Measurements from ENCODE around the gene CHORDC1. TPM values are rescaled to one million over a fixed set of nuclear protein-coding genes. Genes with fewer than 3 reads are reported as not detected.

The CHORDC1 gene
- total and polyA plus RNA-seq, 2 of the 13 experiments (the other 11 are each of a cell fraction or from before 2014, with no cell fraction given): 19.1 to 73.5 TPM

DNA sequence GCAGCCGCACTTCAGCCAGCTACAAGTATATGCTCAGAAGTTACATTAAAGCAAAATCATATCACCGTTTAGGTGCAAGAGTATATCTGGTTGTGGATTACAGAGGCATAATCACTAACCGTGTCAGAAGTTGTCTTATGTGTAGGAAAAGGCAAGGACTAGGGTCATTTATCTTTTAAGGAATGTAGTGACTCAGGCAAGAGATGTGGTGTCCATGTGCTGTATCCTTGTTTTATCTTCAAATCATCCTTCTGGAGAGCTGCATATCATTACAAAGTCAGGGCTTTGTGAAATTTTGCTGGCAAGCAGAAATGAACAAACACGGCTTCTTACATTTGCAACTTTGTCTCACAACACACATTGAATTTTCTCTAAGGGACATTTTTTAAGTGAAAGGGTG, 12.7 kb upstream of the CHORDC1 start:
- Histone ChIP-seq H3K4me2 (ENCODE audit: low read depth, low read length) (no peak overlapping the region), H3K4me3 (replicated peaks in 1 of 3; ENCODE audit: insufficient read depth in 1 of 3, low read depth in 2 of 3, low read length in 3 of 3) (no peak overlapping the region), H3K27me3 (ENCODE audit: control insufficient read depth in 1 of 2, insufficient read depth in 2 of 2, low read length in 2 of 2) (peaks cover 0 to 6% of the 10 kb centered on the region in 2 experiments; a peak in 1 of 5 replicates), H3K4me1 (ENCODE audit: insufficient read depth, low read length) (no peaks in the 10 kb centered on the region), H2AFZ (ENCODE audit: low read length) (no peak overlapping the region), H3K9me3 (ENCODE audit: low read length) (no peaks in the 10 kb centered on the region), H4K20me1 (ENCODE audit: insufficient read depth, low read length) (no peaks in the 10 kb centered on the region), H3K27ac (ENCODE audit: extremely low read length, insufficient read depth, low read length) (no peak overlapping the region), H3K79me2 (ENCODE audit: insufficient read depth, low read length) (no peaks in the 10 kb centered on the region), H3K9ac (ENCODE audit: insufficient read depth, low read depth, low read length) (no peak overlapping the region), H3K36me3 (replicated peaks in 1 of 2; ENCODE audit: control insufficient read depth in 1 of 2, insufficient read depth in 2 of 2, low read length in 2 of 2) (no peaks in the 10 kb centered on the region)
- DNase-seq (ENCODE audit: low spot score): no peak
- intact Hi-C loops (cut with micrococcal nuclease; ENCODE audit: unreplicated experiment): no loop called here
- in situ Hi-C loops (cut with HindIII; ENCODE audit: extremely low pct_ligation_motif_present, low pct_unique_long_range_greater_than_20kb): no loop called here
- TF ChIP-seq EED (CRISPR knock-in tag; IDR thresholded peaks at IDR 0.05): no peak
- TF ChIP-seq KLF15 (CRISPR knock-in tag; IDR thresholded peaks at IDR 0.05; ENCODE audit: borderline replicate concordance): no peak
- TF ChIP-seq, protein P1, sequence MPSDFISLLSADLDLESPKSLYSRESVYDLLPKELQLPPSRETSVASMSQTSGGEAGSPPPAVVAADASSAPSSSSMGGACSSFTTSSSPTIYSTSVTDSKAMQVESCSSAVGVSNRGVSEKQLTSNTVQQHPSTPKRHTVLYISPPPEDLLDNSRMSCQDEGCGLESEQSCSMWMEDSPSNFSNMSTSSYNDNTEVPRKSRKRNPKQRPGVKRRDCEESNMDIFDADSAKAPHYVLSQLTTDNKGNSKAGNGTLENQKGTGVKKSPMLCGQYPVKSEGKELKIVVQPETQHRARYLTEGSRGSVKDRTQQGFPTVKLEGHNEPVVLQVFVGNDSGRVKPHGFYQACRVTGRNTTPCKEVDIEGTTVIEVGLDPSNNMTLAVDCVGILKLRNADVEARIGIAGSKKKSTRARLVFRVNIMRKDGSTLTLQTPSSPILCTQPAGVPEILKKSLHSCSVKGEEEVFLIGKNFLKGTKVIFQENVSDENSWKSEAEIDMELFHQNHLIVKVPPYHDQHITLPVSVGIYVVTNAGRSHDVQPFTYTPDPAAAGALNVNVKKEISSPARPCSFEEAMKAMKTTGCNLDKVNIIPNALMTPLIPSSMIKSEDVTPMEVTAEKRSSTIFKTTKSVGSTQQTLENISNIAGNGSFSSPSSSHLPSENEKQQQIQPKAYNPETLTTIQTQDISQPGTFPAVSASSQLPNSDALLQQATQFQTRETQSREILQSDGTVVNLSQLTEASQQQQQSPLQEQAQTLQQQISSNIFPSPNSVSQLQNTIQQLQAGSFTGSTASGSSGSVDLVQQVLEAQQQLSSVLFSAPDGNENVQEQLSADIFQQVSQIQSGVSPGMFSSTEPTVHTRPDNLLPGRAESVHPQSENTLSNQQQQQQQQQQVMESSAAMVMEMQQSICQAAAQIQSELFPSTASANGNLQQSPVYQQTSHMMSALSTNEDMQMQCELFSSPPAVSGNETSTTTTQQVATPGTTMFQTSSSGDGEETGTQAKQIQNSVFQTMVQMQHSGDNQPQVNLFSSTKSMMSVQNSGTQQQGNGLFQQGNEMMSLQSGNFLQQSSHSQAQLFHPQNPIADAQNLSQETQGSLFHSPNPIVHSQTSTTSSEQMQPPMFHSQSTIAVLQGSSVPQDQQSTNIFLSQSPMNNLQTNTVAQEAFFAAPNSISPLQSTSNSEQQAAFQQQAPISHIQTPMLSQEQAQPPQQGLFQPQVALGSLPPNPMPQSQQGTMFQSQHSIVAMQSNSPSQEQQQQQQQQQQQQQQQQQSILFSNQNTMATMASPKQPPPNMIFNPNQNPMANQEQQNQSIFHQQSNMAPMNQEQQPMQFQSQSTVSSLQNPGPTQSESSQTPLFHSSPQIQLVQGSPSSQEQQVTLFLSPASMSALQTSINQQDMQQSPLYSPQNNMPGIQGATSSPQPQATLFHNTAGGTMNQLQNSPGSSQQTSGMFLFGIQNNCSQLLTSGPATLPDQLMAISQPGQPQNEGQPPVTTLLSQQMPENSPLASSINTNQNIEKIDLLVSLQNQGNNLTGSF (CRISPR knock-in tag; IDR thresholded peaks at IDR 0.05): no peak
- TF ChIP-seq HNF4G (IDR thresholded peaks at IDR 0.05; ENCODE audit: borderline replicate concordance, low read depth, low read length): no peak
- TF ChIP-seq HNF4G (CRISPR knock-in tag; IDR thresholded peaks at IDR 0.05; ENCODE audit: borderline replicate concordance, low read depth): no peak
- no peak for TF ChIP-seq SYNCRIP (IDR thresholded peaks at IDR 0.05; ENCODE audit: insufficient read depth, low read depth, low read length)
- no peak for TF ChIP-seq SP2 (CRISPR knock-in tag; IDR thresholded peaks at IDR 0.05)
- TF ChIP-seq, protein P2, sequence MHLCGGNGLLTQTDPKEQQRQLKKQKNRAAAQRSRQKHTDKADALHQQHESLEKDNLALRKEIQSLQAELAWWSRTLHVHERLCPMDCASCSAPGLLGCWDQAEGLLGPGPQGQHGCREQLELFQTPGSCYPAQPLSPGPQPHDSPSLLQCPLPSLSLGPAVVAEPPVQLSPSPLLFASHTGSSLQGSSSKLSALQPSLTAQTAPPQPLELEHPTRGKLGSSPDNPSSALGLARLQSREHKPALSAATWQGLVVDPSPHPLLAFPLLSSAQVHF (CRISPR knock-in tag; IDR thresholded peaks at IDR 0.05): no peak
- TF ChIP-seq ZNF230 (CRISPR knock-in tag; IDR thresholded peaks at IDR 0.05): no peak
- TF ChIP-seq HDAC6 (IDR thresholded peaks at IDR 0.05; ENCODE audit: low read depth, low read length): no peak
- POLR2A ChIA-PET: no interaction called here
- WGBS (ENCODE audit: low lambda C conversion rate): 43% methylated on average over 4 of the region's 4 CpGs
- FAIRE-seq: no peak
- CTCF ChIA-PET (ENCODE audit: low intra/inter-chr PET ratio, low total read pairs): no interaction called here
- ATAC-seq: no peak
- no TSS peak for BruUV-seq (replicated peaks)
